NCI-H1694 (cell line): ENCODE measurements around the gene FGD3.

Experiments used
- DNase-seq: peaks from one replicate; lab custom pipeline; 2025; lab: John Stamatoyannopoulos, UW

Gene FGD3

GRCh38 chr9:93072383-93072795 is 125.1 kb downstream of the FGD3 start:
- DNase-seq, result no peak

GRCh38 chr9:93076101-93076791 is 128.9 kb downstream of the FGD3 start:
- no peak for DNase-seq

GRCh38 chr9:93076792-93077128 is 129.4 kb downstream of the FGD3 start:
- DNase-seq, result no peak

- DNase-seq, result no peak
Observed at GRCh38 chr9:93077367-93077766, 130.0 kb downstream of the FGD3 start.

GRCh38 chr9:93077811-93078210 is 130.5 kb downstream of the FGD3 start:
- no peak for DNase-seq

GRCh38 chr9:93079371-93079770 is 132.0 kb downstream of the FGD3 start:
- no peak for DNase-seq

GRCh38 chr9:93080406-93080805 is 133.1 kb downstream of the FGD3 start:
- no peak for DNase-seq

- no peak for DNase-seq
Observed at GRCh38 chr9:93081081-93081529, 133.8 kb downstream of the FGD3 start.

- no peak for DNase-seq
Observed at GRCh38 chr9:93081931-93082330, 134.6 kb downstream of the FGD3 start.

- DNase-seq, result no peak
Observed at GRCh38 chr9:93082841-93083411, 135.6 kb downstream of the FGD3 start.

- no peak for DNase-seq
Observed at GRCh38 chr9:93083592-93084470, 136.5 kb downstream of the FGD3 start.

GRCh38 chr9:93084471-93084881 is 137.2 kb downstream of the FGD3 start:
- no peak for DNase-seq

GRCh38 chr9:93085676-93086075 is 138.4 kb downstream of the FGD3 start:
- no peak for DNase-seq
